Posterior vena cava (tissue), 2 donors: ENCODE data around the gene PBX2. TPM values are rescaled to one million over a fixed set of nuclear protein-coding genes. Genes with fewer than 3 reads are reported as not detected.

Experiments
- DNase-seq: peaks from one replicate; pipeline ENCODE4 v3.0.0-alpha.2; 2020; ENCODE audit warnings: low spot score
- intact Hi-C, 2 donors: fragments of 100-400 bp; cut with DNase I; formaldehyde crosslinking; loops; one replicate each; pipeline versions ENCODE4 v1.14.1 to v1.14.2; 2022 to 2023
- total RNA-seq, 2 donors: library from RNA; stranded (reverse); fragmentation: NEBNext Ultra II Directional; extraction: Animal tissue kit (Norgen Biotek cat#: 25700); gene quantifications; one replicate each; pipeline ENCODE4 v1.2.1, GENCODE V29; 2021
- donor health status: DM: yes; HTN: yes; CAD: no.
- donor health status: DM: yes; HTN: yes; CAD: no.

PBX2 gene
- total RNA-seq, 2 donors from 2014 or later: 49.4 to 53.1 TPM

DNA sequence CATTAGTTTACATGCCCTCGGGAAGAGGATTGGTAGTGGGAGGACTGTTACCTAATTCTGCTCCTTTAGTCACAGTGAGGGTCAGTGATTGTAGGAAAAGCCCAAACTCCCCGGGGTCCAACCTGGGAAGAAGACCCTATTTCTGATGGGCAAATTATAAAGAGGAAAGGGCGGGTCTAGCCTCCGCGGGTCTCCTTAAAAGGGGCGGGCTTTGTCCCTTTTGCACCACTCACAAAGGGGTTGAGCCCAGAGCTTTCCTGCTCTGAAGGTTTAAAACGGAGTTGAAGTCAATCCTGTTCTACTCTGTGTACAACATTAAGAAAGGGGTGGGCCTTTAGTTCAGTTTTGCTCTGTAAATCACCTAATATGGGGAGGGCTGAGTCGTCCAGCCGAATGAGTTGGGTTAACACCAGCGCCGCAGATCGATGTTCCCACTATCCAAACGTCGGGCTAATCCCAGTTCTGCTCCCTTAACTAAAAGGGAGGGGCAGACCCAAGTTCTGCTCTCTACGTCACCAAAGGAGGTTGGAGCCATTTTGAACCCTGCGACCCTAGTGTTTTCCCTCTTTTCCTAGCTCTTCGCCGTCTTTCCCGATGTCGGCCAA lies 12.7 kb downstream of the PBX2 start:
- DNase-seq: no peak
- intact Hi-C loops: loop anchor here in 1 of 2 donors (5.0 kb wide), 1 partner anchor 50 kb away; the partner anchor contains the start of gene ATF6B

DNA sequence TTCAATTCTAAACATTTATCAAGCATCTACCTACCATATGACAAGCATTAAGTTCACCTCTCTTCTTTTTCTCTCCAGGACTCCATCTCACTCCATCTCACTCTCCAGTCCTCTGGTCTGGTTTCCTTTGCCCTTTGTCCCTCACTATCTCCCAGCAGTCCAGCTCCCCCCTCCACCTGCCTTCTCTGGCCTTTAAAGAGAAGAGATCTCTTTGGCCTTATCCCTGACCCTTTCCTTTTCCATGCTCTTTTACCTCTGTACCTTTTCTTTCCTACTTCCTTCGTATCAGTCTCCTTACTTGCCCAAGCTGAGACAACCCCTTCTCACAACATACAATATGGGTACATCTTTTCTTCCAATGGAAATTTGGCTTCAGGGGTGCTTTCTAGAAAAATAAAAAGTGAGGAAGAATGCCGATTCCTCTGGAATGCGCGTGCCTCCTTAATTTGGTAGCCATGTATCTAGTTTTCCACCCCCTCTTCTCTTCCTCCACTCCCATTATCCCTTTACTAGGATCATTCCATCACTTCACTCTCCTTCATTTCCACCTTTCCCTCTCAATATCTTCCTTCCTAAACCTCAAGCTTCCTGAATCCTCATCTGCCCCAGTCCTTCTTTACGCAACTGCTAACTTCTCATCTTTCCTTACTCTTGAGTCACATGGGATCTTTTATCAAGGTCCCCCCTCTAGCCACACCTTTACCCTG lies 13.4 kb downstream of the PBX2 start:
- no peak for DNase-seq
- intact Hi-C loops: loop anchor here in 1 of 2 donors (5.0 kb wide), 1 partner anchor 49 kb away; the partner anchor contains the start of gene ATF6B

DNA sequence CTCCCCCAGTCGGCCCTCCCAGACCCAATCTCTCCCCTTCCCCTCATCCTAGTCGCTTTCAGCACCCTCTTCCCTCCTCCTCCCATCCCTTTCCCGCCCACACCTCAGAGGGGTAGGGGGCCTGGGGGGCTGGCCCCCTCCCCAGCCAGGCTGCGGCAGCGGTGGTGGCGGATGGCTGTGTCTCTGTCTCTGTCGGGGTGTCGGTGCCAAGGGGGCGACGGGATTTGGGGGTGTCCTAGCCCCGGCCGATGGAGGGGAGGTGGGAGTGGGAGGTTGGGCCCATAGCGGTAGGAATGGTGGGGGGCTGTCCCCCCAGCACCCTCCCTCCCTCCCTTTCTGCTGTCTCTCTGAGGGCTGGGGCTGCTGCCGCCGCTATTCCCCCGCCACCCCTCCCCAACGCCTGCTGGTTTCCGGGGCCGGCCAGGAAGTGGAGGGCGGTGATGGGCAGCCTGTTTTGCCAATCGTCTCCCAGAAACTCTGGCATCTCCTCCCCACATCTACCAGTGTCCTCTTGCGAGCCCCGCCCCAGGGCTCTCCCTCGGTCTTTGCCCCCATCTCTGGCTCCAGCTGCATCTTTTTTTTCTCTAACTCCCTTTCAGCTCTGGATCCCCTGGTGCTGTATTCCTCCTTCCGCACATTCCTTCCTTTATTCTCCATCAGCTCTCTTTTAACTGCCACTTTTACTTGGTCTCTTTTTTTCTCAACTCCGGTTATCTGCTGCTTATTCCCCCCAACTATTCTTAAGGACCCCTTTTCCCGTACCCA lies 14.1 kb downstream of the PBX2 start, which contains the start of gene AGPAT1:
Gene AGPAT1, minus strand, starts transcription at position 374 of the 765 bp plus-strand sequence. CDS start 4,588 bp downstream, outside the sequence.
- intact Hi-C loops: loop anchor here in 1 of 2 donors (5.0 kb wide), 1 partner anchor 49 kb away; the partner anchor contains the start of gene ATF6B
- DNase-seq: peak; percentile 99

DNA sequence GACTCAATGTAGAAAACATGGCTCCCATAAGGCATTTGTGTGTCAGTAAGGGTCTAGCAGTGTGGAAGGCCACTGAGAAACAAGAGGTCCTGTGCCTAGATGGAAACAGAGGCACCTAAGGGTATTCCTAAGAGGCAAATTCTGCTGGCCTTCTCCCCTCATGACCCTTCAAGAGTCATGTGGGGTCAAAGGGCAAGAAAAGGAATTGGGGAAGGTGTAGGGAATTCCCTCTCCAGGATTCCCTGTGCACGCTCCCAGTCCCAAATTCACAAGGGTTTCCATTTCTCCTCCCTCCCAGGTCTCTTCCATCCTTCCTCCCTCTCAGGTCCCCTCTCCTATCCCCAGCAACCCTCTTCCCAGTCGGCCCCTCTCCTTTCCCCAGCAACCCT lies 14.7 kb downstream of the PBX2 start:
- DNase-seq: no peak
- intact Hi-C loops: loop anchor here in 1 of 2 donors (5.0 kb wide), 1 partner anchor 48 kb away; the partner anchor contains the start of gene ATF6B

DNA sequence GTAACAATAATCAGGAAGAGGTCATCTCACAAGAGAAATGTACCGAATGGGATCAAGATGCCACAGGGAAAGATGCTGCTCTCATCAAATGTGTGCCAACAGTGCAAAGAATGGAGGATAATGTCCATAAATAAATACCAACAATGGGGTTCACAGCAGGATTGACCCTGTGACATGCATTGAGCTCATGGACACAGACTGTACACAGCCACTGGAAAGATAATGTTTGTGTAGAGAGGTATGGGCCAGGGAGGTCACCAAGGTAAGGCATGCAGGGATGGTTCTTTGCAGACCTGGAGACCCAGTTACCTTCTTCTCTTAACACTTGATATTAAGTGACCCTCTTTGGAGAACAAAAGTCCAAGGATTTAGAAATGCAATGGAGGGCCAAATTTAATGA lies 15.6 kb downstream of the PBX2 start:
- intact Hi-C loops: no loop called here
- no peak for DNase-seq

DNA sequence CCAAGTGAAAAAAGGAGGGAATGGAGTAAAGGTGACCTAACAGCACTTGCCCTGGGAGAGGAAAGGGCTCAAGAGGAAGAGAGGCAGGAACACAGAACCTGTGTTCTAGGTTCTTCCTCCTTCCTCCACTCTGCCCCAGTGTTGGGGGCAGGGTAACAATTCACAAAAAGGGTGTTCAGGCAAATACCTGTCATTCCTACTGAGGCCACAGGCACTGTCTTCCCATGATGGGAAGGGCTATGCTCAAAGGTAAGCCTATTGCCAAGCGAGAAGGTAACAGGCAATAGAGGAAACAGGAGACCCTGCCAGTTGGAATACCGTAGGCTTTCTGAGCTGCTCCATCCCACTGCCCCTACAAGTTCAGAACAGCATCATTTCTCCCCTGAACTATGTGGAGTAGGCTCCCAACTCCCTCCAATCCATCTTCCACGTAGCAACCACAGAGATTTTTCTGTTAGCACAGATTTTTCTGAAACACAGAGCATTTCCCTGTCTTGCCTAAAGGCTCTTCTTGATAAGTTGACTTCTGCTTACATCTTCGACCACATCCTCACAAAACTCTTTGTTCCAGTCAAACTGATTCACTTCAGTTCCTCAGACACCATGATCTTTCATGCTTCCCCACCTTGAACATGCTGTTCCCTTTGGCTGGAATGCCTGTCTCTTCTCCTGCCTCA lies 16.8 kb downstream of the PBX2 start:
- intact Hi-C loops: no loop called here
- no peak for DNase-seq

DNA sequence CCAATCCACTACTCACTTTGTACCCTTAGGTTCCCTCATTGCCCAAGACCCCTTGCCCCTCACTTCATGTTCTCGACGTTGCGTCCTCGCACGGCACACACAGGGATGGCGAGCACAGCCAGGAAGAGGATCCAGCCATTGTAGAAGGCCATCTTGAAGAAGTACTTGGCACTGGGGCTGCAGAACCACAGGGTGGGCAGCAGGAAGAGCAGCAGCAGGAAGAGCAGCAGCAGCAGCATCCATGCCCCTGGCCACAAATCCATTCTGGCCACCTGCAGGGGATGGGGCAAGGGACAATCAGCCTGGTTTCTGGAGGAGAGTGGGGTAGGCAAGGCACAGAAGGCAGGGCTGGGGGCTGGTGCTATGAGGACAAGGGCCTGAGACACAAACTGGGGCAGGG lies 18.8 kb downstream of the PBX2 start:
- no peak for DNase-seq
- intact Hi-C loops: no loop called here

DNA sequence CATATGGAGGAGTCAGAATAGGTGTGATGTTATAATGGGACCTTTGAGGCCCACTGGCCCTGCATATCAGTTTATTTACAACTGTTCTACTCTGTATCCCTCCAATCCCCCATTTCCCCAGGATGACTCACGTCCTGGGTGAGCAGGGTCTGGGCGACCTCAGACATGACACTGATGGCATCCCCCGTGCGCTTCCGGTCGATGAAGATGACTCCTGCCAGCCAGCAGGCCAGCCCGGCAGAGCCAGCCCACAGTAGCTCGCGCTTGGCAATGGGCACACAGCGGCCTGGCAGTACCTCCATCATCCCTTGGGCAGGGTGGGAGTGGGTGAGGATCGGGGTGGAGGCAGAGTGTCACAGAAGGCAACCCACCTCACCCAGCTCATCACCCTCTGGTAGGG lies 19.7 kb downstream of the PBX2 start:
- DNase-seq: no peak
- intact Hi-C loops: no loop called here

DNA sequence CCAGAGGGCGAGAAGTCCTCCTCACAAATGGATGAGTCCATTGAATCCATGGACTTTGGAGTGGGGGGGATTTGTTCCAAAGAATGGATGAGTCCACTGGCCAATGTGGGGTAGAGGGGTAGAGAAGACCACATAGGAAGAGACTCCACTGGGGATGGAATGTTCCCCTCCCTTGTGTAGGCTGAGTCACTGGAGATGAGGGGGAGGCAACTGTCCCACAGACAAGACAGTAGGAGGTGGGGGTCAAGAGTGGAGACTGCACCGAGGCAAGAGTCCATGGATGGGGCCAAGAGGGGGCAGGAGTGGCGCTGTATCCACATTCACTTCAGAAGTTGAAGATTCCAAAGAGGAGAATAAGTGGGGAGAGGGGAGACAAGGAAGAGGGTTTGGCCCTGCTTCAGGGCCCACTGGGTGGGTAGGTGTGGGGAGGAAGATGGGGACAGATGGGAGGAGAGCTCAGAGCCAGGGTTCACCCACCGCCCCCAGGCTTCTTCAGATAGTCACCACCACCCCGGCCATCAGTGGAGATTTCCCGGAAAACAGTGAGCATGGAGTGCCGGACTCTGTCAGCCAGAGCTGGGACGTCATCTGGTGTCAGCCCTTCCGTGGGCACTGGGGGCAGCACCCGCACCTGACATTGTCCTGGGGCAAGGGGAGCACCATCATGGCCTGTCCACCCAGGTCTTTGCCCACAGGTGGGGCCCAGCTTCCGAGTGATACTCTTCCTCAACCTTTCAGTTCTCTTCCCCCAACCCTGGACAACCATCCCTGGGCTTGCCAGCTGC lies 21.0 kb downstream of the PBX2 start:
- intact Hi-C loops: no loop called here
- DNase-seq: no peak

DNA sequence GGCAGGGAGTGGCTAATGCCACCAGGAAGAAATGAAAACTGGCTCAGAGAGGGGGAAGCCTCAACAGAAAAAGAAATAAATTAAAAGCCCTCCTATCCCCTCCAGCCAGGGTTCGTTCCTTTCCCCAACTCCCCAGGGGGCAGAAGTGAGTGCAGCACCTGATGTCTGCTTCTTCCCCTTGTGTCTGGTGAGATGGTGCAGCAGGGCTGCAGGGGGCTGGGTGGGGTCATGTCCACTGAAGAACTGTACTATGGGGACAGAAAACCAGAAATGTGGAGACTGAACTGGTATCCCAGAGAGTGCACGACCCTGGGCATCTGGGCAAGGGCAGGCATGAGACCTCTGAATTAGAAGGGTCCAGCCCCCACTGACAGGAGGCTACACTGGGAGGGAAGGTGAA lies 21.7 kb downstream of the PBX2 start:
- intact Hi-C loops: no loop called here
- no peak for DNase-seq

DNA sequence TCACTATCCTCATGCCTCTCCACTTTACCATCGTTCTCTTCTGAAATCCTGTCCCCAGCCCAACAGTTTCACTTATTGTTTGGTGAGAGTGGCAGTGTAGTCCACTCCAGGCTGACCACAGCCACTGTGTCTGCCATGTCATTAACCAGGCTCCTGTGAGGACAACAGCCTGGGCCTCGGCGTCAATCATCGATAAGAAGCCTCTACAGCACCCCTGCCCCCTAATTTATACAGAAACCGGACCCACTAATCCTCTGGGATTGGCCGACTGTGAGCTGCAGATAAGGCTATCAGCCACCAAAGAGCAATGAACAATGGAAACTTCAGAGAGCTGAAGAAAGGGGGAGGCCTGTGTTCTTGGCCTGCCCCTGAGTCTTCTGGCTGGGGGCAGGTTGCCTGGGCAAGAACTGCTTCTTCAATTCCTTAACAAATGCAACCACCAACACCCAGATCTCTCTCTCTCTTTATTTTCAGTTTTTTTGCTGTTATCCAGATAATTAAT lies 22.2 kb downstream of the PBX2 start:
- intact Hi-C loops: no loop called here
- no peak for DNase-seq

DNA sequence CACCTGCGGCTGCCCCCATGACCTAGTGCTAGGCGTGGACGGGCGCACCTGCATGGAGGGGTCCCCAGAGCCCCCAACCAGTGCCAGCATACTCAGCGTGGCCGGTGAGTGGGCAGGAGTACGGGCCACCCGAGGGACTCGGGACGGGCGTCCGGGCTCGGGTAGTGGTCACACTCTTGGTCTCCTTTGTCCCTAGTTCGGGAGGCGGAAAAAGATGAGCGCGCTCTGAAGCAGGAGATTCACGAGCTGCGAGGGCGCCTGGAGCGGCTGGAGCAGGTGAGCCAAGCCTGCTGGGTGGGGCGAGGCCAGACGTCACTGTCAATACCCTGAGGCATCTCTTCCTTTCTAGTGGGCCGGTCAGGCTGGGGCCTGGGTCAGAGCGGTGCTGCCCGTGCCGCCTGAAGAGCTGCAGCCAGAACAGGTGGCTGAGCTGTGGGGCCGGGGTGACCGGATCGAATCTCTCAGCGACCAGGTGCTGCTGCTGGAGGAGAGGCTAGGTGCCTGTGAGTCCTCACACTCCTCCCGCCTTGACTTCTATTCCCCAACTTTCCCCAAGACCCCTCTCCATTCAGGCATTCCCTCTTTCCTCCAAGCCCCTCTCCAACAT lies 22.7 kb downstream of the PBX2 start:
- intact Hi-C loops: no loop called here
- no peak for DNase-seq

DNA sequence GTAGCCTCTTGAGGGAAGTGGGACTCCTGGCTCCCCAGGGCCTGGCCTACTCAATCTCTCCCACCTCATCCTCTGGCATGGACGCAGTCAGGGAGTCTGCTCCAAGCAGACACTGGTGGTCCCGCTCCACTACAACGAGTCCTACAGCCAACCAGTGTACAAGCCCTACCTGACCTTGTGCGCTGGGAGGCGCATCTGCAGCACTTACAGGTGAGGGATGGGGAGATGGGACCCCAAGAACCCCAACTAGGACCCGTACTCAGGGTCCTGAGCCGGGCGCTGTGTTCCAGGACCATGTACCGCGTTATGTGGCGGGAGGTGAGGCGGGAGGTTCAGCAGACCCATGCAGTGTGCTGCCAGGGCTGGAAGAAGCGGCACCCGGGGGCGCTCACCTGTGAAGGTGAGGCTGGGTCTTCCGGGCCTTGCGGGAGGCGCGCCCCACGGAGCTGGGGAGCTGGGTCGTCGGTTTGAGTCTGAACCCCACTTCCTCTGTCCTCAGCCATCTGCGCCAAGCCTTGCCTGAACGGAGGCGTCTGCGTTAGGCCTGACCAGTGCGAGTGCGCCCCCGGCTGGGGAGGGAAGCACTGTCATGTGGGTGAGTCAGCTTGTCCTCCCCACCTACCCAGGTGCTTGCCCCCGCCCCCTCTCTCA lies 23.5 kb downstream of the PBX2 start:
- intact Hi-C loops: no loop called here
- DNase-seq: no peak

DNA sequence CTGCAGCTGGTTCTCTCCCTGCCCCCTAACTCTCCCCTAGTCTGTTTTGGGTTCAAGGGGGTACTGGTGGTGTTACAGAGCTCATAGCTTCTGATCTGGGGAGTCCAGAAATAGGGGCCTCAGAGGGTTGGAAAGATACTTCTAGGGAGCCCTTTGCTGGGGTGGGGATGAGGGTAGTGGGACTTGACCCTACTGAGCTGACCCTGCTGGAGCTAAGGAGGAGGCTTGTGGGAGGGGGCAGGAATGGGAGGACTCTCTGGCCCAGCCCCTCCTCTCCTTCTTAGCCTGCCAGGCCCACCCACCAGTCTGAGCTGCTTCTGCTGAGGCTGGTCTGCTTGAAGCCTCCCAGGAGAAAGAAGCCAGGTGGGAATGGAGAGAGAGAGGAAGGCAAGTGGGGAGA lies 25.7 kb downstream of the PBX2 start, which contains the start of gene EGFL8:
Gene EGFL8, plus strand, starts transcription at position 301 of the 400 bp plus-strand sequence. CDS start 1,571 bp downstream, outside the sequence.
- no peak for DNase-seq
- intact Hi-C loops: no loop called here

DNA sequence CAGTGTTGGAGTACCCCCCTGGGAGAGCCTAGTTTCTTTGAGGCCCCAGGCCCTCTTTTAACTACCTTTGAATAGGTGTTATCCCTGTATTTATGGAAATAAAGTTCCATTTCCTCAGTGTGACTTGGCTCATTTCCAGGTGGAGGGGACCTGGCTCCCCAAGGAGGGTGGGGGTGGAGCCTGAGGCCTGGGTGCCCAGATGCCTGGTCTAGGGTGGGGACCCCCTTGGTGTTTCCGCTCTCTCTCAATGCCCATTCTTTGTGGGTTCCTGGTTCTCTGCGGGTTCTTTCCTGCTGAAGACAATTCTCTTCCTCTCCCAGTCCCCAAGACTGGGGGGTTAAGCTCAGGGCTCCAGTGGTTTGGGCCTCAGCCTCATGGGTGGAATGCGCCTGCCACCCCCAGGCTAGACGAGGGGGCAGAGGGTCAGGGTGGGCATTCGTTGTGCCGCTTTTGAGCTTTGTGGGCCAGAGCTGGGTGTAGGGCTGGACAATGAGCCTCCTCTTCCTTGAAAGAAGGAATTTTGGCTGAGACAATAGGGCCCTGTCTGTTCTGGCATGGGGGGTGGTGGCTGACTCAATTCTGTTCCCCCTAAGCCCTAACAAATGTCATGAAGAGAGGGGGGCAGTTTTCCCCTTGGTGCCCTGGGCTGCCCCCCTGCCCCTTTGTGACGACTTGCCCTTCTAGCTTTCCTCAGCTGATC lies 26.3 kb downstream of the PBX2 start:
- DNase-seq: no peak
- intact Hi-C loops: no loop called here

DNA sequence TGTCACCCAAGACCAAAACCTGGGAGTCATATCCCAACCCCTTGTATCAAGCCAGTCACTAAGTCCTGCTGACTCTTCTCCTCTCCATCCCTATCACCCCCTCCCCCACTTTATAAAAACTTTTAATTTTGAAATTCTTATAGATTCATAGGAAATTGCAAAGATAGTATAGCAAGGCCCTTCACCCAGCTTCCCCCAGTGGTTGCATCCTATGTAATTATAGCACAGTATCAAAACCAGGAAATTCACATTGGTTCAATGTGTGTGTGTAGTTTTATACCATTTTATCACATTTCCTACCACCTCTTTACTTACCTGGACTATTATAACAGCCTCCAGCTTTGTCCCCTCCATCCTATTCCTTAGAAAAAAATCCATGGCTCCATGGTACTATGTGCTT lies 31.9 kb downstream of the PBX2 start:
- intact Hi-C loops: loop anchor here in 1 of 2 donors (5.0 kb wide), 1 partner anchor 41 kb away; no protein-coding TSS in a partner anchor

DNA sequence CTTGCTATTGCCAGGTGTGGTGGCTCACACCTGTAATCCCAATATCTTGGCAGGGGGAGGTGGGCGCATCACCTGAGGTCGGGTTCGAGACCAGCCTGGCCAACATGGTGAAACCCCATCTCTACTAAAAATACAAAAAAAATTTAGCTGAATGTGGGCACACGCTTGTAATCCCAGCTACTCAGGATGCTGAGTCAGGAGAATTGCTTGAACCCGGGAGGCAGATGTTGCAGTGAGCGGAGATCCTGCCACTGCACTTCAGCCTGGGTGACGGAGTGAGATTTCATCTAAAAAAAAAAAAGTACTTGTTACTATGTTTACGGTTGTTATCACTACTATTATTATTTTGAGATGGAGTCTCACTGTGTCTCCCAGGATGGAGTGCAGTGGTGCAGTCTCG lies 33.1 kb downstream of the PBX2 start:
- peak; percentile 54 for DNase-seq
- intact Hi-C loops: loop anchor here in 1 of 2 donors (5.0 kb wide), 1 partner anchor 40 kb away; no protein-coding TSS in a partner anchor

More for the DNA sequence above, 31.9 kb downstream of the PBX2 start:
- DNase-seq: no peak
